Fibroblast of lung (primary cell): Measurements from ENCODE around the gene EEFSEC. TPM values are rescaled to one million over a fixed set of nuclear protein-coding genes. Genes with fewer than 3 reads are reported as not detected.

ENCODE experiments used
- DNase-seq, 2 donors: peaks; one replicate each; pipeline versions ENCODE4 v3.0.0 to v3.0.0-alpha.2; 2010; ENCODE audit warnings: low read depth in 2 of 2
- H2AFZ ChIP-seq: 2 replicates; pipeline ENCODE4 v1.5.1; 2012; ENCODE audit warnings: low read length, control low read depth, inconsistent platforms
- H3K27ac ChIP-seq: 2 replicates; pipeline ENCODE4 v1.5.1; 2011; ENCODE audit warnings: low read length, control low read depth; ENCODE audit not compliant: insufficient read depth
- H3K27me3 ChIP-seq: 2 replicates; pipeline ENCODE4 v1.5.1; 2011; ENCODE audit warnings: mild to moderate bottlenecking, low read length; ENCODE audit not compliant: control insufficient read depth, insufficient read depth
- H3K36me3 ChIP-seq: 2 replicates; pipeline ENCODE4 v1.5.1; 2011; ENCODE audit warnings: low read length; ENCODE audit not compliant: control insufficient read depth, insufficient read depth
- H3K4me1 ChIP-seq: 2 replicates; pipeline ENCODE4 v1.5.1; 2011; ENCODE audit warnings: low read length; ENCODE audit not compliant: control insufficient read depth, insufficient read depth; ENCODE audit errors: extremely low read depth
- H3K4me2 ChIP-seq: 2 replicates; pipeline ENCODE4 v1.5.1; 2011; ENCODE audit warnings: low read length, control low read depth; ENCODE audit not compliant: insufficient read depth; ENCODE audit errors: extremely low read depth
- H3K4me3 ChIP-seq, 4 experiments: fragments of 200-600 bp in 1 of 4; sonication (generic) in 1 of 4; replicated peaks in 1 of 4; 2 replicates each; pipeline ENCODE4 v1.5.1; 2011 to 2016; ENCODE audit warnings: low read length in 4 of 4, low read depth in 3 of 4, mild to moderate bottlenecking in 3 of 4, control low read depth in 2 of 4, inconsistent platforms in 1 of 4, mixed read lengths in 1 of 4; ENCODE audit not compliant: insufficient read depth in 1 of 4; ENCODE audit errors: control extremely low read depth in 1 of 4
- H3K79me2 ChIP-seq: 2 replicates; pipeline ENCODE4 v1.5.1; 2012; ENCODE audit warnings: mild to moderate bottlenecking, low read length, inconsistent platforms; ENCODE audit not compliant: control insufficient read depth, insufficient read depth
- H3K9ac ChIP-seq: 2 replicates; pipeline ENCODE4 v1.5.1; 2011; ENCODE audit warnings: mild to moderate bottlenecking, low read length, control low read depth; ENCODE audit not compliant: insufficient read depth
- H3K9me3 ChIP-seq: 2 replicates; pipeline ENCODE4 v1.5.1; 2012; ENCODE audit warnings: low read depth, low read length; ENCODE audit not compliant: control insufficient read depth, insufficient read depth
- H4K20me1 ChIP-seq: 2 replicates; pipeline ENCODE4 v1.5.1; 2011; ENCODE audit warnings: low read length; ENCODE audit not compliant: control insufficient read depth, insufficient read depth; ENCODE audit errors: extremely low read depth
- CTCF ChIP-seq, 2 donors: IDR thresholded peaks in 1 of 2; conservative IDR thresholded peaks in 1 of 2; 1 replicate in 1 of 2; 2 replicates in 1 of 2; pipeline ENCODE4 v1.5.1; 2011 to 2012; ENCODE audit warnings: low read length in 2 of 2, control low read depth in 1 of 2, inconsistent platforms in 1 of 2, low read depth in 1 of 2, mild to moderate bottlenecking in 1 of 2
- EZH2 ChIP-seq: IDR thresholded peaks from 2 replicates; pipeline ENCODE4 v1.5.1; 2012; ENCODE audit warnings: low read length, control low read depth, mild to moderate bottlenecking; ENCODE audit errors: missing control alignments
- polyA plus RNA-seq, 2 donors: library from polyadenylated mRNA; depleted of rRNA in 1 of 2; stranded (reverse) in 1 of 2; unstranded in 1 of 2; fragments of >200 nt; gene quantifications; 2 replicates each; pipeline ENCODE4 v1.2.1, GENCODE V29; 2011 to 2012; ENCODE audit warnings: missing spikeins in 1 of 2
- total RNA-seq: library from RNA; depleted of rRNA; stranded (reverse); fragments of >200 nt; gene quantifications from 2 replicates; pipeline ENCODE4 v1.2.1, GENCODE V29; 2014

Gene EEFSEC
- total and polyA plus RNA-seq, 2 donors (not counting 1 experiment from before 2014, with no cell fraction given): 2.6 to 5.0 TPM

- TF ChIP-seq EZH2: no peak
- TF ChIP-seq CTCF (conservative IDR thresholded peaks at IDR 0.05 in 1 of 2, IDR thresholded peaks at IDR 0.05 in 1 of 2; ENCODE audit: low read depth in 1 of 2, low read length in 2 of 2): no peak
- no peak overlapping the region for H2AFZ ChIP-seq
- H3K36me3 ChIP-seq: no peaks in the 10 kb centered on the region
- no peaks in the 10 kb centered on the region for H3K79me2 ChIP-seq
- H3K4me3 ChIP-seq: no peak overlapping the region
- no peaks in the 10 kb centered on the region for H3K27me3 ChIP-seq
- H4K20me1 ChIP-seq: no peaks in the 10 kb centered on the region
- no peaks in the 10 kb centered on the region for H3K9me3 ChIP-seq
- no peak overlapping the region for H3K27ac ChIP-seq
- DNase-seq: no peak
- no peaks in the 10 kb centered on the region for H3K4me1 ChIP-seq
- no peak overlapping the region for H3K9ac ChIP-seq
- H3K4me2 ChIP-seq: no peak overlapping the region
Observed at GRCh38 chr3:128323206-128324081, 170.2 kb downstream of the EEFSEC start.

GRCh38 chr3:128324911-128325592 is 171.8 kb downstream of the EEFSEC start:
- Histone ChIP-seq H3K4me2 (no peak overlapping the region), H3K4me1 (no peaks in the 10 kb centered on the region), H4K20me1 (no peaks in the 10 kb centered on the region), H2AFZ (no peak overlapping the region), H3K27me3 (no peaks in the 10 kb centered on the region), H3K79me2 (no peaks in the 10 kb centered on the region), H3K27ac (no peak overlapping the region), H3K36me3 (no peaks in the 10 kb centered on the region), H3K9me3 (no peaks in the 10 kb centered on the region), H3K9ac (no peak overlapping the region), H3K4me3 (no peak overlapping the region)
- TF ChIP-seq CTCF (conservative IDR thresholded peaks at IDR 0.05 in 1 of 2, IDR thresholded peaks at IDR 0.05 in 1 of 2; ENCODE audit: low read depth in 1 of 2, low read length in 2 of 2) (no peak), EZH2 (no peak)
- DNase-seq: no peak

- Histone ChIP-seq H3K79me2 (no peaks in the 10 kb centered on the region), H3K27ac (no peak overlapping the region), H3K4me1 (no peaks in the 10 kb centered on the region), H3K9ac (no peak overlapping the region), H2AFZ (no peak overlapping the region), H3K4me3 (no peak overlapping the region), H3K9me3 (no peaks in the 10 kb centered on the region), H3K4me2 (no peak overlapping the region), H3K27me3 (no peaks in the 10 kb centered on the region), H4K20me1 (no peaks in the 10 kb centered on the region), H3K36me3 (no peaks in the 10 kb centered on the region)
- no peak for DNase-seq
- no peak for TF ChIP-seq EZH2
Observed at GRCh38 chr3:128326051-128326823, 173.0 kb downstream of the EEFSEC start.
